ENCODE results near the gene ZNF175. TPM values are rescaled to one million over a fixed set of nuclear protein-coding genes. Genes with fewer than 3 reads are reported as not detected.

ZNF175 gene
- total RNA-seq, 4 donors from 2014 or later, result 2.1 to 5.0 (median 2.6) TPM

- H3K4me3 ChIP-seq, result no peak overlapping the region
- in situ Hi-C loops (cut with MboI; ENCODE audit: low sequenced_read_pairs in 4 of 4), result no loop called here
- H3K9me3 ChIP-seq, result no peaks in the 10 kb centered on the region
- peaks cover 0 to 9% (median 6%) of the 10 kb centered on the region in 3 donors for H3K27me3 ChIP-seq
- no peaks in the 10 kb centered on the region for H3K36me3 ChIP-seq
- no peak for TF ChIP-seq CTCF (IDR thresholded peaks at IDR 0.05 in 4 of 5, conservative IDR thresholded peaks at IDR 0.05 in 1 of 5)
- no peak for TF ChIP-seq POLR2A (IDR thresholded peaks at IDR 0.05)
- H3K4me1 ChIP-seq, result no peaks in the 10 kb centered on the region
- intact Hi-C loops (cut with DNase I; ENCODE audit: low total_unique reads), result no loop called here
- ATAC-seq (no peak), DNase-seq (no peak)
- H3K27ac ChIP-seq, result no peak overlapping the region
These were observed 43.7 kb downstream of the ZNF175 start for GRCh38 chr19:51614789-51615188.

GRCh38 chr19:51615991-51616390, 44.9 kb downstream of the ZNF175 start:
- in situ Hi-C loops (cut with MboI; ENCODE audit: low sequenced_read_pairs in 4 of 4) (no loop called here), intact Hi-C loops (cut with DNase I; ENCODE audit: low total_unique reads) (no loop called here)
- Histone ChIP-seq H3K27me3 (peaks cover 0 to 9% (median 6%) of the 10 kb centered on the region in 3 donors), H3K4me1 (no peaks in the 10 kb centered on the region), H3K4me3 (no peak overlapping the region), H3K9me3 (no peaks in the 10 kb centered on the region), H3K36me3 (no peaks in the 10 kb centered on the region), H3K27ac (no peak overlapping the region)
- TF ChIP-seq CTCF (IDR thresholded peaks at IDR 0.05 in 4 of 5, conservative IDR thresholded peaks at IDR 0.05 in 1 of 5), result no peak
- no peak for TF ChIP-seq POLR2A (IDR thresholded peaks at IDR 0.05)
- no peak for DNase-seq
- ATAC-seq, result no peak

- in situ Hi-C loops (cut with MboI; ENCODE audit: low sequenced_read_pairs in 4 of 4), result no loop called here
- no peak for ATAC-seq
- no peaks in the 10 kb centered on the region for H3K27me3 ChIP-seq
- H3K36me3 ChIP-seq, result no peaks in the 10 kb centered on the region
- no peaks in the 10 kb centered on the region for H3K9me3 ChIP-seq
- intact Hi-C loops (cut with DNase I; ENCODE audit: low total_unique reads), result no loop called here
- H3K27ac ChIP-seq, result no peak overlapping the region
- no peak overlapping the region for H3K4me3 ChIP-seq
- DNase-seq, result no peak
- no peaks in the 10 kb centered on the region for H3K4me1 ChIP-seq
- TF ChIP-seq CTCF (IDR thresholded peaks at IDR 0.05 in 4 of 5, conservative IDR thresholded peaks at IDR 0.05 in 1 of 5), result no peak
- TF ChIP-seq POLR2A (IDR thresholded peaks at IDR 0.05), result no peak
These were observed 50.1 kb downstream of the ZNF175 start for GRCh38 chr19:51621178-51621577.

- H3K27me3 ChIP-seq, result no peaks in the 10 kb centered on the region
These were observed 55.6 kb downstream of the ZNF175 start for GRCh38 chr19:51626675-51627074.

More at GRCh38 chr19:51626675-51627074, 55.6 kb downstream of the ZNF175 start:
- H3K36me3 ChIP-seq, result no peaks in the 10 kb centered on the region
- in situ Hi-C loops (cut with MboI; ENCODE audit: low sequenced_read_pairs in 4 of 4) (no loop called here), intact Hi-C loops (cut with DNase I; ENCODE audit: low total_unique reads) (no loop called here)
- no peaks in the 10 kb centered on the region for H3K9me3 ChIP-seq
- H3K4me3 ChIP-seq, result no peak overlapping the region
- H3K4me1 ChIP-seq, result no peaks in the 10 kb centered on the region
- TF ChIP-seq POLR2A (IDR thresholded peaks at IDR 0.05) (no peak), CTCF (IDR thresholded peaks at IDR 0.05 in 4 of 5, conservative IDR thresholded peaks at IDR 0.05 in 1 of 5) (no peak)
- ATAC-seq (no peak), DNase-seq (no peak)
- H3K27ac ChIP-seq, result no peak overlapping the region

Measured in gastrocnemius medialis (tissue), 4 donors.